PC-3 (cell line): ENCODE measurements around the gene ADH7.
"Not testable (repeated sequence)": the region's sequence is repeated elsewhere in the genome, so short reads cannot be mapped to it uniquely, and the experiment has no call there.

Source experiments
- CTCF ChIP-seq: fragments of 300-600 bp; sonication (generic); conservative IDR thresholded peaks from 2 replicates; pipeline ENCODE4 v1.5.1; 2017; ENCODE audit warnings: antibody characterized with exemption, low read depth, mild to moderate bottlenecking, low read length
- EZH2 ChIP-seq: fragments of 300-600 bp; sonication (generic); IDR thresholded peaks from one replicate; pipeline ENCODE4 v1.6.1; 2017; ENCODE audit warnings: antibody characterized with exemption, mild to moderate bottlenecking, low read length; ENCODE audit not compliant: unreplicated experiment

- TF ChIP-seq CTCF, result peak; percentile 52
- not testable (repeated sequence) for TF ChIP-seq EZH2
Observed at GRCh38 chr4:99377341-99377740, 57.8 kb downstream of the ADH7 start.
